Cardiac ventricle fibroblast (primary cell): Measurements from ENCODE around the gene MEAK7. TPM values are rescaled to one million over a fixed set of nuclear protein-coding genes. Genes with fewer than 3 reads are reported as not detected.

Experiments
- total RNA-seq: library from RNA; depleted of rRNA; stranded (reverse); fragments of >200 nt; gene quantifications from 2 replicates; pipeline ENCODE4 v1.2.3, GENCODE V29; 2015

The MEAK7 gene, protein sequence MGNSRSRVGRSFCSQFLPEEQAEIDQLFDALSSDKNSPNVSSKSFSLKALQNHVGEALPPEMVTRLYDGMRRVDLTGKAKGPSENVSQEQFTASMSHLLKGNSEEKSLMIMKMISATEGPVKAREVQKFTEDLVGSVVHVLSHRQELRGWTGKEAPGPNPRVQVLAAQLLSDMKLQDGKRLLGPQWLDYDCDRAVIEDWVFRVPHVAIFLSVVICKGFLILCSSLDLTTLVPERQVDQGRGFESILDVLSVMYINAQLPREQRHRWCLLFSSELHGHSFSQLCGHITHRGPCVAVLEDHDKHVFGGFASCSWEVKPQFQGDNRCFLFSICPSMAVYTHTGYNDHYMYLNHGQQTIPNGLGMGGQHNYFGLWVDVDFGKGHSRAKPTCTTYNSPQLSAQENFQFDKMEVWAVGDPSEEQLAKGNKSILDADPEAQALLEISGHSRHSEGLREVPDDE
- total RNA-seq = 10.3 and 14.6 TPM in 2 replicates

DNA sequence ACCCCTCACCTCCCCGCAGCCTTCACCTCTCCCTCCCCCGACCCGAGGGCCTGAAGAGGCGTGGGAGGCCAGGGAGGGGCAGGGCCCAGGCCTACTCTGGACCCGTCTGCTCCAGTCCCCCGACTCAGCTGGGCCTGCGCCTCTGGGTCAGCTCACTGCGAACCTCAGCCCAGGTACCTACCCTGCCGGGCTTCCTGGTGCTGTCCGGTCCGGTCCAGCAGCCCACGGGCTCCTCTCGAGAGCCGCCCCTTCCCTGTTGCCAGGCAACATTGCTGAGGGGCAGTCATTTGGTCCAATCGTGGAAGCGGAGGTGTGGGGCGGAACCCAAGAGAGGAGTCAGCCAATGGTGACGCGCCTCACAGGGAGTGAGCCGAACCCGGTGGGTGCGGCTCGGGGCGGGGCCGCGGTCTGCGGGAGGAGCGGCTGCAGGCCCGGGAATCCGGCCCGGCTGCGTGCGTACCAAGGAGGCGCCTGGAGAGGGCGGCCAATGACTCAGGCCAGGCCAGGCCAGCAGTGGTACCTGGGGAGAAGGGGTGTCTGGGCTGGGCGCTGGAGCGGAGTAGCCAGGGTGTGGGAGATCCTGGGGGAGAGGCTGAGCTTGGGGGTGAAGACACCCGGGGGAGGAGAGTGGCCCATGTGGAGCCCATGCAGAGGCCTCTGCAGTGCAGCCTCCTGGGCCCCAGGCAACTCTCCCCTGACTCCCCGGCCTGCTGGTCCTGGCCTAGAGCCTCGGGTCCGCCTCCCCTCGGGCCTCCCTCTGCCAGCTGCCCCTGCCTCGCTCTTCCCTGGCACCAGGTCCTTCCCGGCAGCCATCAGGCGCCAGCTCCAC lies at the start of gene MEAK7:
MEAK7 (minus strand) TSS at position 240 of the 829 bp plus-strand sequence. CDS start 6,573 bp downstream, outside the sequence.

Other genes with a start within 250 kb of the MEAK7 start
- 0.10 TPM in 1 of 2 replicates, not detected in the other for gene WFDC1, start 209.8 kb downstream of the MEAK7 start, total RNA-seq
- not detected in 2 replicates for gene ATP2C2, start 136.1 kb downstream of the MEAK7 start, total RNA-seq
- 199 and 226 TPM in 2 replicates for gene COTL1, start 113.4 kb upstream of the MEAK7 start, total RNA-seq
- gene KLHL36, start 143.9 kb upstream of the MEAK7 start, total RNA-seq = 37.9 and 42.3 TPM in 2 replicates
- 34.4 and 38.8 TPM in 2 replicates for gene USP10, start 195.3 kb upstream of the MEAK7 start, total RNA-seq